HL-60 (cell line): ENCODE measurements around the gene CCDC116.

Experiments used
- POLR2AphosphoS5 ChIP-seq: IDR thresholded peaks from 2 replicates; pipeline ENCODE4 v1.6.1; 2012; ENCODE audit warnings: low read depth
- TF ChIP-seq, protein P1 (sequence below): IDR thresholded peaks from 2 replicates; pipeline ENCODE4 v1.6.1; 2012; ENCODE audit warnings: low read depth; ENCODE audit not compliant: insufficient replicate concordance
- TF ChIP-seq, protein P2 (sequence below): IDR thresholded peaks from one replicate; pipeline ENCODE4 v1.5.1; 2011; ENCODE audit warnings: low read length, control low read depth, inconsistent platforms; ENCODE audit not compliant: insufficient read depth

DNA sequence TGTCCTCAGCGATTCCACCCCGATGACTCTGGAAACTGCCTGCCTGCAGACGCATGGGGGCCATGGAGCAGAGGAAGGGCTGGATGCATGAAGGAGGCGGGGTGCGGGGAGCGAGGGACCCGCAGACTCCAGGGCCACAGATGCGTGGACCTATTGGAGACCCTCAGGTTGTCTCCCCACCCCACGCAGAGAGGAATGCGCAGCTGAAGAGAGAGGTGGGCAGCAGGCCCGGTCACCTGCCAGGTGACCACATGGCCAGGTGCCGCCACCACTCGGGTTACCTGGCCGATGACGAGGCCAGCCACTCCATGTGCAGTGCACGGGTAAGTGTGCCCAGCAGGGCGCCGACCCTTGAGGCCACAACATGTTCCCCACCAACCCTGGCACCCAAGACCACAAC, 371 bp downstream of the CCDC116 start:
- TF ChIP-seq, protein P1, sequence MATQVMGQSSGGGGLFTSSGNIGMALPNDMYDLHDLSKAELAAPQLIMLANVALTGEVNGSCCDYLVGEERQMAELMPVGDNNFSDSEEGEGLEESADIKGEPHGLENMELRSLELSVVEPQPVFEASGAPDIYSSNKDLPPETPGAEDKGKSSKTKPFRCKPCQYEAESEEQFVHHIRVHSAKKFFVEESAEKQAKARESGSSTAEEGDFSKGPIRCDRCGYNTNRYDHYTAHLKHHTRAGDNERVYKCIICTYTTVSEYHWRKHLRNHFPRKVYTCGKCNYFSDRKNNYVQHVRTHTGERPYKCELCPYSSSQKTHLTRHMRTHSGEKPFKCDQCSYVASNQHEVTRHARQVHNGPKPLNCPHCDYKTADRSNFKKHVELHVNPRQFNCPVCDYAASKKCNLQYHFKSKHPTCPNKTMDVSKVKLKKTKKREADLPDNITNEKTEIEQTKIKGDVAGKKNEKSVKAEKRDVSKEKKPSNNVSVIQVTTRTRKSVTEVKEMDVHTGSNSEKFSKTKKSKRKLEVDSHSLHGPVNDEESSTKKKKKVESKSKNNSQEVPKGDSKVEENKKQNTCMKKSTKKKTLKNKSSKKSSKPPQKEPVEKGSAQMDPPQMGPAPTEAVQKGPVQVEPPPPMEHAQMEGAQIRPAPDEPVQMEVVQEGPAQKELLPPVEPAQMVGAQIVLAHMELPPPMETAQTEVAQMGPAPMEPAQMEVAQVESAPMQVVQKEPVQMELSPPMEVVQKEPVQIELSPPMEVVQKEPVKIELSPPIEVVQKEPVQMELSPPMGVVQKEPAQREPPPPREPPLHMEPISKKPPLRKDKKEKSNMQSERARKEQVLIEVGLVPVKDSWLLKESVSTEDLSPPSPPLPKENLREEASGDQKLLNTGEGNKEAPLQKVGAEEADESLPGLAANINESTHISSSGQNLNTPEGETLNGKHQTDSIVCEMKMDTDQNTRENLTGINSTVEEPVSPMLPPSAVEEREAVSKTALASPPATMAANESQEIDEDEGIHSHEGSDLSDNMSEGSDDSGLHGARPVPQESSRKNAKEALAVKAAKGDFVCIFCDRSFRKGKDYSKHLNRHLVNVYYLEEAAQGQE = no peak
- TF ChIP-seq, protein P2, sequence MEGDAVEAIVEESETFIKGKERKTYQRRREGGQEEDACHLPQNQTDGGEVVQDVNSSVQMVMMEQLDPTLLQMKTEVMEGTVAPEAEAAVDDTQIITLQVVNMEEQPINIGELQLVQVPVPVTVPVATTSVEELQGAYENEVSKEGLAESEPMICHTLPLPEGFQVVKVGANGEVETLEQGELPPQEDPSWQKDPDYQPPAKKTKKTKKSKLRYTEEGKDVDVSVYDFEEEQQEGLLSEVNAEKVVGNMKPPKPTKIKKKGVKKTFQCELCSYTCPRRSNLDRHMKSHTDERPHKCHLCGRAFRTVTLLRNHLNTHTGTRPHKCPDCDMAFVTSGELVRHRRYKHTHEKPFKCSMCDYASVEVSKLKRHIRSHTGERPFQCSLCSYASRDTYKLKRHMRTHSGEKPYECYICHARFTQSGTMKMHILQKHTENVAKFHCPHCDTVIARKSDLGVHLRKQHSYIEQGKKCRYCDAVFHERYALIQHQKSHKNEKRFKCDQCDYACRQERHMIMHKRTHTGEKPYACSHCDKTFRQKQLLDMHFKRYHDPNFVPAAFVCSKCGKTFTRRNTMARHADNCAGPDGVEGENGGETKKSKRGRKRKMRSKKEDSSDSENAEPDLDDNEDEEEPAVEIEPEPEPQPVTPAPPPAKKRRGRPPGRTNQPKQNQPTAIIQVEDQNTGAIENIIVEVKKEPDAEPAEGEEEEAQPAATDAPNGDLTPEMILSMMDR = no peak
- TF ChIP-seq POLR2AphosphoS5 = no peak
